GM21515 (cell line): Measurements from ENCODE around the gene TTC39B.

Experiments
- ATAC-seq: cut with Tn5 transposase; IDR thresholded peaks from one replicate; pipeline ENCODE4 v1.9.1; 2021; ENCODE audit not compliant: unreplicated experiment

Gene TTC39B

GRCh38 chr9:15137658-15138356 lies 169.2 kb downstream of the TTC39B start:
- no peak for ATAC-seq

GRCh38 chr9:15137089-15137488 lies 169.9 kb downstream of the TTC39B start:
- ATAC-seq, result no peak

- ATAC-seq, result no peak
These were observed 170.4 kb downstream of the TTC39B start for GRCh38 chr9:15136646-15137045.

- ATAC-seq, result peak; percentile 91
These were observed 171.7 kb downstream of the TTC39B start for GRCh38 chr9:15135164-15135792.

GRCh38 chr9:15133488-15133887 lies 173.5 kb downstream of the TTC39B start:
- no peak for ATAC-seq

GRCh38 chr9:15132091-15132490 lies 174.9 kb downstream of the TTC39B start:
- no peak for ATAC-seq

GRCh38 chr9:15131094-15131493 lies 175.9 kb downstream of the TTC39B start:
- no peak for ATAC-seq

- no peak for ATAC-seq
These were observed 179.2 kb downstream of the TTC39B start for GRCh38 chr9:15127831-15128230.

- ATAC-seq, result no peak
These were observed 185.4 kb downstream of the TTC39B start for GRCh38 chr9:15121630-15122029.

- no peak for ATAC-seq
These were observed 190.9 kb downstream of the TTC39B start for GRCh38 chr9:15116130-15116580.

GRCh38 chr9:15115702-15116101 lies 191.3 kb downstream of the TTC39B start:
- no peak for ATAC-seq

- ATAC-seq, result no peak
These were observed 192.0 kb downstream of the TTC39B start for GRCh38 chr9:15115041-15115440.
